GM15510 (cell line): ENCODE measurements around the gene CCDC3.

Experiments
- POLR2A ChIP-seq: IDR thresholded peaks from 3 replicates; pipeline ENCODE4 v1.6.1; 2011; ENCODE audit warnings: borderline replicate concordance; ENCODE audit not compliant: insufficient read length; ENCODE audit errors: extremely low read depth

Gene CCDC3

DNA sequence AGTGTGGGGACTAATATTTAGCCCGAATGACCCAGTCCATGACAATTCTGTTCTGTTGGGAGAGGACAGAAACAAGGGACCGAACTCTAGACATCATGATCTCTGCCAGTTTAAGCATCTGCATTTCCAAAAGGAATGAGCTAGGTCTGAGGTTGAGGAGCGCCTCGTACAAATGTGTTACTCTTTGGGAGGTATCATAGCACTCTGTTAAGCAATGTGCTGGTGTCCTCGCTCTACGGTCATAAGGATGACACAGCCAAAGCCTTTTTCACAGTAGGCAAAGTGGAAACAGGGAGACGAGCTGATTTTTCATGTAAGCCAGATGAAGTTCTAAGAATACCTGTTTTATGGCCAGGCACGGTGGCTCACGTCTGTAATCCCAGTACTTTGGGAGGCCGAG is 15.4 kb upstream of the CCDC3 start:
- no peak for TF ChIP-seq POLR2A

DNA sequence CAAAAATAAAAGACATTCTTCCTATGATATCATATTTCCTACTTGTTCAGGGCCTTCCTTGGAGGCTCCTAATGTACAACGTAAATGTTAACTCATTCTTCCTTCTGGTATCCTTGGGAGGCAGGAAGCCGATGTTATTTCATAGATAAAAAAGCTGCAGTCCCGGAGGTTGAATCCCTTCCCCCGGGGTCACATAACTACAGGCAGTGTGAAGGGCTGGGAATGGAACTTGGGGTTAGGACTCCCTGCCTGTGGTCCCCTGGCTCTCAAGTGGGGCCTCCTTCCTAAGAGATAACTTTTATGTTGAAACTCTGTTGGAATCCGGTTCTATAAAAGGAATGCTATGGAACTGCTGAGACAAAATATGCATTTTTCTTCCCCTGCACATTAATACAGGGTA is 14.9 kb upstream of the CCDC3 start:
- no peak for TF ChIP-seq POLR2A

DNA sequence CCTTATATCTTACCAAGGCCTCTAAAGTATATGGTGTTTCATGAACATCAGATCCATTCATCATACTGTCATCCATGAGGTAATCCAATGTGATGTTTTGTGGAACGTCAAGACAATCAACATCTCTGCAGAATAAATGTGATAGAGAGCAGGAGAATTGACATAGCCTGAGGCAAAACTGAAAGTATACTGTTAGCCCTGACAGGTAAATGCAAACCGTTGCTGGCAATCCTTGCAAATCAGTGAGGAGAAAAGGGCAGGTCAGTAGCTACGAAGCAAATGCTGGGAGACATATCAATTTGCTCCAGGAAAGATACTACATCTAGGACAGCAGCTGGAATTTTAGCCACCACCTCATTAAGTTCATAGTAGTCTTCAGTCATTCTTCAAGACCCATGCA is 4.5 kb upstream of the CCDC3 start:
- TF ChIP-seq POLR2A: no peak

DNA sequence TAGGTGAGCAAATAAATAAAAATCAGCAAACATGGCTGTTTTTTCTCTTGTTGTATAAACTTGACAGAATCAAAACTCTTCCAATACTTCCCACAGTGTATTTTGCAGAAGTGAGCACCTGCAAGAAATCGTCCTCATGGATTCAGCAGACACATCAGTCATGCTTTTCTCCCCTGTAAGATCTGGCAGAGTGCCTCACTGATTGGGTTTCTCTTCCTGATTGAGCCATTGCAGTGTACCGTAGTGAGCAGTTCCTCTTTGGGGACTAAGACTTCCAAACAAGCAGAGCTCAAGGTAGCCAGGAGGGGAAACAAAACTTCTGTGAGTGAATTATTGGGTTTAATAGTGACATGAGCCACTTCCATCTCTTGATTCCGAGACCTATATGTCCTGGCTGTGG is 2.2 kb upstream of the CCDC3 start:
- no peak for TF ChIP-seq POLR2A

DNA sequence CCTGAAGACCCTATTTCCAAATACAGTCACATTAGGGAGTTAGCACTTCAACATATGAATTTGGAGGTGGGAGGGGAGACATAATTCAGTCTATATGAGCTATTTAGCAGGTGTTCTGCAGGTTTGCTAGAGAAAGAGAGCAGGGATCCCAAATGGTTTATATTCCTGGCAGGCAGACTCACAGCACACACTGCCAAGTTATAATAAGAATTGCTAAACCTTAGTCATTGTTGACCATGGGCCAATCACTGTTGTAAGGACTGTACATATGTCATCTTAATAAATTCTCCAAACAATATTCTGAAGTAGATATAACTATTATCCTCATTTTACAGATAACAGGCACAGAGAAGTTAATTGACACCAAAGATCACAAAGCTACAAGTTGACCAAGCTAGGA is 1.5 kb upstream of the CCDC3 start:
- TF ChIP-seq POLR2A: no peak

DNA sequence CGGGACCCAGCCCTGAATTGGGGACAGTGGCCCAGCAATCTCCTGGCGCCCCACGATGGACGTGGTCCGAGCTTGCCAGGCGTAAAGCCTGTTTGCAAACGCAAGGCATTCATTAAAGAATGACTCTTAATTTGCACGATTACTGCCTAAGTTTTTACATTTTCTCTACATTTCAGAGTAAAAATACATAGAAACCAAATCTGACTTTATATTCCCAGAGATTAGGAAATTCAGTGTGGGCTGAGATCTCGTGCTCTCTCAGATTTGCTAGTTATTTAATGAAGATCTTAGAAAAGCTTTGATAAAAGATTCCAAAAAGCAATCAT is 337 bp upstream of the CCDC3 start:
- no peak for TF ChIP-seq POLR2A

DNA sequence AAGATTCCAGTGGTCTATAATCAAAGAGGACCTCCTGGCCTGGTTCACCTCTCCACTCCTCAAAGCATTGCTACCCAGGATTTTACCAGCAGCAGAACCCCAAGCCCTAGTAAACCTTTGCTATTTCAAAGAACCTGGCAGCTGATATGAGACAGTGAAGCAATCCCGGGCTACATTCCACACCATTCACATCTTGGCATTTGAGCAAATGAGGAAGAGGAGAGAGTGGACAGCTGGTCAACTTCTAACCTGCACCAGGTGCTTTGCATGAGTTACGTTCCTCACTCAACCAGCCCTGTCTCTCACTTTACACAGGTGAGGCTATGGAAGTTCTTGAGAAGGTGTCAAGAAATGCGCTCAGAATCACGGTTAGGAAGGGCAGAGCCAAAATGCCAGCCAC is 1.1 kb downstream of the CCDC3 start:
- no peak for TF ChIP-seq POLR2A

DNA sequence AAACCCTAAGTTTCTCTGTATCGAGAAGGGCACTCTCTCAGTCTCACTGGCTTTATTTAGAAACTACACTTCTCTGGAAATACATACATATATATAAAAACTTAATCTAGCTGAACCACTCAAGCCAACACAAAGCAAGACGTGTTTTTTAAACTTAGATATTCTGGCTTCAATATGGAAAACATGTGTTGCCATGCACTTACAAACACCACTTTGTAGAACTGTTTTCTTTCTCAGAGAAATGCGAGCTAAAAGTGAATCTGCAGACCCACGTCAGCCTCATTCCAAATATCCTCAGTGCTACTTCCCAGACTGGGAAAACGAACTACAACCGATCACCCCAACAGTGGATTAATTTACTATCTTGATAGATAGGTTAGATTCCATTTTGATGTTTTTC is 1.7 kb downstream of the CCDC3 start:
- no peak for TF ChIP-seq POLR2A

DNA sequence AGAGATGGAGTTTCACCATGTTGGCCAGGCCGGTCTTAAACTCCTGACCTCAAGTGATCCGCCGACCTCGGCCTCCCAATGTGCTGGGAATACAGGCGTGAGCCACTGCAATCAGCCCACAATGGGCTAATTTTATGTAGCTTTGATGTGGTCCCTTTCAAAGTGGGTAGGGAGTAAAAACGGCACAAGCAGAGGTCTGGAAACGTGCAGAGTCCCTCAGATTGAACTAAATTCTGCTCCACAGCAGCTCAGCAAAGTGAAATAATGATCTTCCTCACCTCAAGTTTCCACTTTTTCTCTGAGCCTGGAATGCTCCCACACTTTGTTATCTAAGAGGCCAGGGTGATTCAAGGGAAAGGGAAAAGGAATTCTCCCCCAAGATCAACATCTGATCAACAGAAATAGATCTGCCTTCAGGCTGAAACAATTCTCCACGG is 6.1 kb downstream of the CCDC3 start:
- TF ChIP-seq POLR2A: no peak

DNA sequence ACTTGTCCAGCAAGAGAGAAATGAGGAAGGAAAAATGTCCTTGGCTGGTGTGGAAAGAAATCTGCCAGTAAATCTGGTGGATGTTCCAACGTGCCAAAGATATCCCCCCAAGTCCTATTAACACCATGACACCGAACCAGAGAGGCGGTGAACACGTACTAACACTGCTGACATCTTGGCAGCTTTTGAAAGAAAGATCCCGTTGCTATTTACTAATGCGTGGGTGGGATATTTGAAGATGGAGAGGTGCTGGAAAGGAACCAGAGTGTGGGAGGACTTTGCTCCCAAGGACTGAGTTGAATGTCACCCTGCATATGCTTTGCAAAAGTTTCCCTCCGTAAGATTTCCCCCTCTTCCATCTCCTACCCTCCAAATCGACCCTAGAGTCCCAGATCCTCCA is 7.9 kb downstream of the CCDC3 start:
- no peak for TF ChIP-seq POLR2A

DNA sequence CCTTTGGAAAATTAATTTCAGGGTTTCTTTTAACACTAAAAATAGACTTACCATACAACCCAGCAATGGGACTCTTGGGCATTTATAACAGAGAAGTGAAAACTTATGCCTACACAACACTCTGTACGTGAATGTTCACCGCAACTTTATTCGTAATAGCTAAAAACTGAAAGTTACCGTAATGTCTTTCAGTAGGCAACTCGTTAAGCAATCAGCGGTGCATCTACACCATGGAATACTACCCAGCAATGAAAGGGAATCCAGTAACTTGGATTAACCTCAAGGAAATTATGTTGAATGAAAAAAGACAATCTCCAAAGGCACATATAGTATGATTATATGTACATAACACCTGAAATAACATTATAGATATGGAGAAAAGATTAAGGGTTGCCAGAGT is 16.2 kb downstream of the CCDC3 start:
- TF ChIP-seq POLR2A: no peak

DNA sequence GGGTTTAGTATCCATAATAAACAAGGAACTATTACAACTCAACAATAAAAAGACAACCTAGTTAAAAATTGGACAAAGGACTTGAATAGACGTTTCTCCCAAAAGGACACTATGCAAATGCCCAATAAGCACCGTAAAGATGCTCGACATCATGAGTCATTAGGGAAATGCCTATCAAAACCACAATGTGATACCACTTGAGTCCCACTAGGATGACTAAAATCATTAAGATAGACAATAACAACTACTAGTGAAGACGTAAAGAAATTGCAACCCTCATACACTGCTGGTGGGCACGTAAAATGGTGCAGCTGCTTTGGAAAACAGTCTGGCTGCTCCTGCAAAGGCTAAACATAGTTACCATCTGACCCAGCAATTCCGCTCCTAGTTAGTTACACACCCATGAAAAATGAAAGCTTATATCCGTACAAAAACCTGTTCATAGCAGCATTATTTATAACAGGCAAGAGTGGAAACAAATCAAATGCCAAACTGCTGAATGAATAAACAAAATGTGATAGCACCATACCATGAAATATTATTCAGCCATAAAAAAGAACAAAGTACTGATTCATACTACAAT is 17.3 kb downstream of the CCDC3 start:
- TF ChIP-seq POLR2A: no peak

DNA sequence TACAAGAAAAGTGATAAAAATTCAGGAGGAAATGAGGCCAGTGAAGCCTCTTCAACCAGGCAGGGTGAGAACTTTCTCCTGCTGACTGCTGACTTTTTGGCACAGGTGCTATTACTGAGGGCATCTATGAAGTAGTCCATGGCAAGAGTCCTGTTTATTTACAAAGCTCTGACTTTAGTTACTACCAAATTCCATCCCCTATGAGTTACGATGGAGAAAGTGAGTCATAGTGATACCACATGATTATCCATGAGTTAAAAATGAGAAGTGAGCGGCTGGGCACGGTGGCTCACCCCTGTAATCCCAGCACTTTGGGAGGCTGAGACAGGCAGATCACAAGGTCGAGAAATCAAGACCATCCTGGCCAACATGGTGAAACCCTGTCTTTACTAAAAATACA is 19.9 kb downstream of the CCDC3 start:
- TF ChIP-seq POLR2A: no peak

DNA sequence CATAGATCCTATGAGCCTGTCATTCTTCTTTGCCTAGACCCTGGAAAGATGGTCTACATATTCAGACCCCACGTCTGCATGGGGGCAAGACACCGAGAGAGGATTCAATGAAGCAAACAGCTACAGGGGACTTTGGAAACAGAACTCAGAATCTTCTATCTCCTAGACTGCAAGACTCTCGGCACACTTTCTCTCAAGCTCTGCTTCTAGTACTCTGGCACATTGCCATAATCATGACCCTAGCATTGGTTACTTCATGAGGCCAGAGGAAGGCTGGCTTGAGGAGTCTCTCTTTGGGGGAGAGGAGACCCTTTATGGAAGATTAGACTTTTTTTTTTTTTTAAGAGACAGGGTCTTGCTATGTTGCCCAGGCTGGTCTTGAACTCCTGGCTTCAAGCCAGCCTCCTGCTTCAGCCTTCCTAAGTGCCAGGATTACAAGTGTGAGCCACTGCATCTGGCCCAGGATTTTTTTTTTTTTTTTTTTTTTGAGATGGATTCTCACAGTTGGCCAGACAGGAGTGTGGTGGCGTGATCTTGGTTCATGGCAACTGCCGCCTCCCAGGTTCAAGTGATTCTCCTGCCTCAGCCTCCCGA is 20.7 kb downstream of the CCDC3 start:
- no peak for TF ChIP-seq POLR2A

DNA sequence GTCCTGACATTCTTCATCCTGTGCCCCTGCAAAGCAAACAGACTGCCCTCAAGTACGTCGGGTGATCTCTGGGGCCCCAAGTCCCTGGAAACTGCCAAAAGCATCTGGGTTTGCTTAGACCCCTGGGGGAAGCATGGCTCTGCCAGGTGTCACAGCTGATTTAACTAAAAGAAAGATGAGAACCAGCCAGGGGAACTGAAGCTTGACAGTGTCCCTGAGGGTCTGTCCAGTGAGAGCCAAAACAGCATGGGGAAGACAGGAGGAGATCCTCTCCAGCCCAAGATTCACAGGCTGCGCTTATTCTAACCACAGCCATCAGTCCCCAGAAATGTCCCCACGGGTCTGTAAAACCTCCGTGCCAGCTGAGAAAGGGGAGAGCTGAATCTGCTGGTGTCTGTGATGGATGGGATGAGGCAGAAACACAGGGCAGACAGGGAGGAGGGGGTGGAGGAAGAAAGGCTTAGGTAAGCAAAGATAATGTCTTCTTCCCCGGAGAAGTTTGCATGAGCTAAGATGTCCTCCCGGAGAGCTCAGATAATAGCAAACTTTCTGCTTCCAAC is 21.3 kb downstream of the CCDC3 start:
- no peak for TF ChIP-seq POLR2A

DNA sequence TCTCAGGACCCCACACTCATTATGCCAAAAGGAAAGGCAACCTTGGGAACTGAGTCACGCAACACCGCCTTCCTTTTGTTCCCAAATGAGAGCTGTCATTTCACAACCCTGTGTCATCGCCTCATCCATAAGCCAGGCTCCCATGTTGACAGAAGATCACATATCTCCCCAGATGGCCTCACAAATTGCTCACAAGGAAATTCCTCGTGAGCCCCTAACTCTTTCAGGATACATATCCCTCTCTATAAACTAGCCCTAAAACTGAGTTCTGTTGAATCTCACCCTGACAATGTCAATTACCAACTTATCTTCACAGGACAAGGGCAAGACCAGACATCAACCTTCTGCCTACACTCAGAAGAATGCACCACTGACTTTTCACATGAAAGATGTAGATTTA is 22.6 kb downstream of the CCDC3 start:
- no peak for TF ChIP-seq POLR2A

DNA sequence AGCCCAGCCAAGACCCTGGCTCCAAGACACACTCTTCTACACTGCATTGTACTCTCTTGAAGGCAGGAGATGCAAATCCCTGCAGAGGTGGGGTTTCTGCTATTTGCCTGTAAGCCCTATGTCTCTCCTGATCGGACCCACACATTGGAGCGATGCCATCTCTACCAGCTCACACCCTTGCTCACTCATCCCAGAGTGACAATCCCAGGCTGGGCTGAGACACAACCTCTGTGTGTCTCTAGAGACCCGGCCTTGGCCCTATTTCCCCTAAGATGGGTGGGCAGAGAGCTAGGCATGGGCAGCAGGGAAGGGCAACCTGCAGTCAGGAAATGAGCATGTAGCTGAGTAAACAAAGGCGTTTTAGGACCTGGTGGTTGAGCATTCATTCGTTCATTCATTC is 25.6 kb downstream of the CCDC3 start:
- no peak for TF ChIP-seq POLR2A

DNA sequence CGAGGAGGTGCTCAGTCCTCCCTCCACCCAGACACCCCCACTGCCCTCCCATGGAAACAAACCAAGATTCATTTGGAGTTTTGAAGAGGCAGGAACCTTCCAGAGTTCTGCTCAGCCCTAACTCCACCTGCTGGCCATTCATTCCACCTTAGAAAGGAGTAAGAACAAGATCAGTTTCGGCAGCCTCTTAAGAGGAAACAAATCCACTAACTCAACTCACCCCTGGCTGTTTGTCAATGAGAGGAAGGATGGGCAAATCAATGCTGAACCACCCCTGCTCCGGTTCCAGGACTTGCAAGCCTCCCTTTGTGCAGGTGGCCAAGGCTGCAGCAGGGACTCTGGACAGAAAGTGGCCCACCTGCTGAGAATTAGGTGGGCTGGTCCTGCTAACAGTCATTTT is 26.2 kb downstream of the CCDC3 start:
- no peak for TF ChIP-seq POLR2A
